ENCODE results near the gene MAPKAP1. TPM values are rescaled to one million over a fixed set of nuclear protein-coding genes. Genes with fewer than 3 reads are reported as not detected.

MAPKAP1 gene
- total and polyA plus RNA-seq, 8 donors = 32.7 to 212 (median 78.2) TPM

- H3K9me3 ChIP-seq = no peaks in the 10 kb centered on the region
- no peak overlapping the region for H3K4me3 ChIP-seq
- H3K36me3 ChIP-seq = no peaks in the 10 kb centered on the region
- H3K27me3 ChIP-seq = no peaks in the 10 kb centered on the region
- TF ChIP-seq POLR2AphosphoS5 (IDR thresholded peaks at IDR 0.05) (no peak), CTCF (IDR thresholded peaks at IDR 0.05) (no peak), EP300 (IDR thresholded peaks at IDR 0.05) (no peak), POLR2A (IDR thresholded peaks at IDR 0.05) (no peak)
- no peak for DNase-seq
- H3K27ac ChIP-seq = peak overlapping the region; percentile 54 to 83 (median 68)
- intact Hi-C loops (cut with DNase I; ENCODE audit: low total_unique reads) = no loop called here
- peaks cover 50 to 82% (median 66%) of the 10 kb centered on the region in 4 donors for H3K4me1 ChIP-seq
- WGBS, 5 donors = 59 to 82% (median 79%) methylated on average over 3 of the region's 3 CpGs
These were observed 158.0 kb downstream of the MAPKAP1 start for GRCh38 chr9:125549039-125549438.

DNA sequence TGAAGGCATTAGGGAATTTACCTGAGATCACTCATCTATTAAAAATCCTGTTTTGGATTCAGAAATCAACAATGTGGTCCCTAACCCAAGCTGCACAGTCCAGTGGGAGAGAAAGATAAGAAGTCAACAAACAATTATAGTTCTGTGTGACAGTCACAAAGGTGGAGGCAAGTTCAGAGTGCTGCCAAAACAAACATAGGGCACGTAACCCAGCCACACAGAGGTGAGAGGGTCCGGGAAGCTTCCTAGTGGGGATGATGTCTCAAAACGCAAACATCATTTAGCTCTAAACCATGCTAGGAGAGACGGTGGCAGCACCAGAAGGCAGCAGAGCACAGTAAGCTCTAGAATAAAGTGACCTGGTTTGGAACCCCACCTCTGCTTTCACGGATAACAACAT is 158.9 kb downstream of the MAPKAP1 start:
- Histone ChIP-seq H3K9me3 (no peaks in the 10 kb centered on the region), H3K4me1 (peaks cover 52 to 87% (median 70%) of the 10 kb centered on the region in 4 donors), H3K36me3 (no peaks in the 10 kb centered on the region), H3K27ac (peak overlapping the region in 3 of 5 donors; percentile 68 to 83 (median 72)), H3K27me3 (no peaks in the 10 kb centered on the region), H3K4me3 (no peak overlapping the region)
- DNase-seq = no peak
- intact Hi-C loops (cut with DNase I; ENCODE audit: low total_unique reads) = no loop called here
- no peak for TF ChIP-seq CTCF (IDR thresholded peaks at IDR 0.05)
- TF ChIP-seq EP300 (IDR thresholded peaks at IDR 0.05) = no peak
- no peak for TF ChIP-seq POLR2AphosphoS5 (IDR thresholded peaks at IDR 0.05)
- no peak for TF ChIP-seq POLR2A (IDR thresholded peaks at IDR 0.05)
- 40 to 69% (median 47%) methylated on average over 5 of the region's 5 CpGs for WGBS, 5 donors

DNA sequence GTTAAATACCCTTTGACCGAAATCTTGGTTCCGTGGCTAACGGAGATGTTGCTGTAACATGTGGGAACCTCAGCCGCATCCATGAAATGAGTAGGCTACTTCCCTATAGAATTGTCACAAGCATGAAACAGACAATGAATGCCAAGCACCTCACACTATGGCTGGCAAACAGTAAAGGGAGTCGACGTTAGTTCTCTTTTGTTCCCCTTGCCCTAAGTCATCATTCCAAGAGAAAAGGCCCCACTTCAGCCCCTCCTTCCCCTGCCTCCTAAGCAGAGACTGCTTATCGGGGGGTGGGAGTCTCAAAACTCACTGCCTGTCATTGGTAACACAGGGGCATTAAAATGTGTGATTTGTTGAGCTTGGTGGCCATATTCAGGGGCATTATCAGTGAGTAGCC is 159.6 kb downstream of the MAPKAP1 start:
- Histone ChIP-seq H3K27ac (peak overlapping the region; percentile 5 to 83 (median 61)), H3K4me3 (no peak overlapping the region), H3K27me3 (no peaks in the 10 kb centered on the region), H3K36me3 (peaks cover 0 to 3% (median 0%) of the 10 kb centered on the region in 4 donors), H3K4me1 (peaks cover 52 to 87% (median 70%) of the 10 kb centered on the region in 4 donors), H3K9me3 (no peaks in the 10 kb centered on the region)
- WGBS, 5 donors = 86 to 95% (median 88%) methylated on average over 7 of the region's 7 CpGs
- intact Hi-C loops (cut with DNase I; ENCODE audit: low total_unique reads) = no loop called here
- DNase-seq = no peak
- TF ChIP-seq POLR2A (IDR thresholded peaks at IDR 0.05) (no peak), CTCF (IDR thresholded peaks at IDR 0.05) (no peak), EP300 (IDR thresholded peaks at IDR 0.05) (no peak), POLR2AphosphoS5 (IDR thresholded peaks at IDR 0.05) (no peak)

DNA sequence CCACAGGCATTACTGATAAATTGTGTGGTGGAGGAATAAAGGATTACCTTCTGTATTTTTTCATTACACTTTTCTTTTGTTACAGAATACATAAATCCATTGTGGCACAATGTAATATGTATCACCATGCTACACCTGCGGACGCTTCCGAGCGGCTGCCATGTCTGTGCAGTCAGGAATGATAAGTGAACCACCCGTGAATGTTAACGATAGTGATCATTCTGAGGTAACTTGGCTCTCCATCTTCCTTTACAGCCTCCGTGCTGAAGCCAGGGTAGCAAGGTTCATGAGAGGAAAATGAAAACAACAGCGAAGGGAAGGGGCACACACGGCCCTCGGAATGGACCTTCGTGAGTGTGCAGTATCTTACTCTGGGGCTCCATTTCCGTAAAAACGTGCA is 161.2 kb downstream of the MAPKAP1 start:
- H3K36me3 ChIP-seq = peaks cover 0 to 8% (median 0%) of the 10 kb centered on the region in 4 donors
- H3K27me3 ChIP-seq = no peaks in the 10 kb centered on the region
- H3K4me3 ChIP-seq = no peak overlapping the region
- H3K27ac ChIP-seq = peak overlapping the region; percentile 61 to 83 (median 70)
- DNase-seq = no peak
- TF ChIP-seq CTCF (IDR thresholded peaks at IDR 0.05) (no peak), EP300 (IDR thresholded peaks at IDR 0.05) (no peak), POLR2AphosphoS5 (IDR thresholded peaks at IDR 0.05) (no peak), POLR2A (IDR thresholded peaks at IDR 0.05) (no peak)
- intact Hi-C loops (cut with DNase I; ENCODE audit: low total_unique reads) = no loop called here
- 62 to 79% (median 70%) methylated on average over 13 of the region's 13 CpGs for WGBS, 5 donors
- H3K9me3 ChIP-seq = no peaks in the 10 kb centered on the region
- H3K4me1 ChIP-seq = peaks cover 47 to 85% (median 62%) of the 10 kb centered on the region in 4 donors

Data from stomach (tissue), 9 donors.